Glutamatergic neuron (in vitro differentiated cells): Measurements from ENCODE around the gene NBEA. TPM values are rescaled to one million over a fixed set of nuclear protein-coding genes. Genes with fewer than 3 reads are reported as not detected.
A peak's percentile ranks its signal among the peaks of the same experiment; 100 is the strongest.

ENCODE experiments used
- DNase-seq: peaks from one replicate; pipeline ENCODE4 v3.0.0; 2022
- H3K27ac Mint-ChIP-seq: one replicate; pipeline ENCODE4 v1.8.0; 2020; ENCODE audit warnings: mild to moderate bottlenecking, mixed read lengths, inconsistent platforms; ENCODE audit not compliant: unreplicated experiment
- H3K27me3 Mint-ChIP-seq: one replicate; pipeline ENCODE4 v1.8.0; 2020; ENCODE audit warnings: mild to moderate bottlenecking, moderate library complexity, mixed read lengths, inconsistent platforms; ENCODE audit not compliant: unreplicated experiment
- H3K36me3 Mint-ChIP-seq: one replicate; pipeline ENCODE4 v1.8.0; 2020; ENCODE audit warnings: mild to moderate bottlenecking, mixed read lengths, inconsistent platforms; ENCODE audit not compliant: unreplicated experiment
- H3K4me1 Mint-ChIP-seq: one replicate; pipeline ENCODE4 v1.8.0; 2020; ENCODE audit warnings: mild to moderate bottlenecking, low read depth, mixed read lengths, inconsistent platforms; ENCODE audit not compliant: unreplicated experiment
- H3K4me3 Mint-ChIP-seq: one replicate; pipeline ENCODE4 v1.8.0; 2020; ENCODE audit warnings: mild to moderate bottlenecking, mixed read lengths, inconsistent platforms; ENCODE audit not compliant: unreplicated experiment
- H3K9me3 Mint-ChIP-seq: one replicate; pipeline ENCODE4 v1.8.0; 2020; ENCODE audit warnings: mild to moderate bottlenecking, moderate library complexity, mixed read lengths, inconsistent platforms; ENCODE audit not compliant: unreplicated experiment
- total RNA-seq: library from RNA; stranded (reverse); fragmentation: NEBNext Ultra II Directional; extraction: Animal tissue kit (Norgen Biotek cat#: 25700); gene quantifications from one replicate; pipeline ENCODE4 v1.2.1, GENCODE V29; 2021; ENCODE audit not compliant: unreplicated experiment
- TF ChIP-seq, protein P1 (sequence below): fragments of 200-600 bp; sonication (generic); IDR thresholded peaks from one replicate; pipeline ENCODE4 v1.5.0; 2021; ENCODE audit not compliant: partially characterized antibody, unreplicated experiment

NBEA gene
- total RNA-seq, 1 donor from 2014 or later, result 48.3 TPM

DNA sequence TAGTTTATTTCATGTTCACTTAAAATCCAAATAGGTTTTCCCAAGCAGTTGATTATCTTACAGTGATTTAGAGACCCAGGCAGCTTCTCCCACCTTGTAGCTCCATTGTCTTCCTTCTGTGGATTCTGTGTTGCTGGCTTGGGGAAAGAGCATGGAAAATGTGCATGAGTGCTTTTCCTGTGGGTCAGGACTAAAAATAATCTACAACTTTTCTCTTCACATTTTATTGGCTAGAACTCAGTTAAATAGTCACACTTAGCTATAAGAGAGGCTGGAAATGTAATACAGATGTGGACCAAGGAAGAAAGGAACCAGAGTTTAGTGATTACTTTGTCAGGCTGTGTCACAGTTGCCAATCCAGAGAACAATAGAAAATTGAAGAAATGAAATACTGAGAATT, 198.8 kb downstream of the NBEA start:
- no peak overlapping the region for H3K27ac Mint-ChIP-seq
- H3K4me1 Mint-ChIP-seq, result no peaks in the 10 kb centered on the region
- no peaks in the 10 kb centered on the region for H3K27me3 Mint-ChIP-seq
- DNase-seq, result no peak
- no peak overlapping the region for H3K4me3 Mint-ChIP-seq
- TF ChIP-seq, protein P1, sequence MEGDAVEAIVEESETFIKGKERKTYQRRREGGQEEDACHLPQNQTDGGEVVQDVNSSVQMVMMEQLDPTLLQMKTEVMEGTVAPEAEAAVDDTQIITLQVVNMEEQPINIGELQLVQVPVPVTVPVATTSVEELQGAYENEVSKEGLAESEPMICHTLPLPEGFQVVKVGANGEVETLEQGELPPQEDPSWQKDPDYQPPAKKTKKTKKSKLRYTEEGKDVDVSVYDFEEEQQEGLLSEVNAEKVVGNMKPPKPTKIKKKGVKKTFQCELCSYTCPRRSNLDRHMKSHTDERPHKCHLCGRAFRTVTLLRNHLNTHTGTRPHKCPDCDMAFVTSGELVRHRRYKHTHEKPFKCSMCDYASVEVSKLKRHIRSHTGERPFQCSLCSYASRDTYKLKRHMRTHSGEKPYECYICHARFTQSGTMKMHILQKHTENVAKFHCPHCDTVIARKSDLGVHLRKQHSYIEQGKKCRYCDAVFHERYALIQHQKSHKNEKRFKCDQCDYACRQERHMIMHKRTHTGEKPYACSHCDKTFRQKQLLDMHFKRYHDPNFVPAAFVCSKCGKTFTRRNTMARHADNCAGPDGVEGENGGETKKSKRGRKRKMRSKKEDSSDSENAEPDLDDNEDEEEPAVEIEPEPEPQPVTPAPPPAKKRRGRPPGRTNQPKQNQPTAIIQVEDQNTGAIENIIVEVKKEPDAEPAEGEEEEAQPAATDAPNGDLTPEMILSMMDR, result no peak
- H3K9me3 Mint-ChIP-seq, result peaks cover 1% of the 10 kb centered on the region
- H3K36me3 Mint-ChIP-seq, result no peaks in the 10 kb centered on the region

DNA sequence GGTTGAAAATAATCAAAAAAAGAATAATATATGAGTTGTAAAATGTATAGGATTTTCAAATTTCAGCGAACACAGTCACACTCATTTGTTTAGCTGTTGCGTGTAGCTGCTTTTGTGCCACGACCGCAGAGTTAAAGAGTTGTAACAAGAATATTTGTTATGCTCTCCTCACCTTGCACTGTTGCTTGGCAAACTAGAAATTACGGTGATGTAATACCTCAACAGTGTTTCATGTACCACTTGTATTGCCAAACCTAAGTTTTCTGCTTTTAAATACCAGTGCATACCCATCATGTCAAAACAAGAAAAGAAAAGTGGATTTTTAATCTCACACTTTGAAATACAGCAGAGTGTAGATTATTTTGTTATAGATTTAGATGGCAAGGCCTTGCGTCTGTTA, 201.1 kb downstream of the NBEA start:
- Mint-ChIP-seq H3K4me3 (no peak overlapping the region), H3K36me3 (no peaks in the 10 kb centered on the region), H3K4me1 (no peaks in the 10 kb centered on the region), H3K27me3 (no peaks in the 10 kb centered on the region), H3K9me3 (peaks cover 1% of the 10 kb centered on the region), H3K27ac (no peak overlapping the region)
- no peak for DNase-seq
- TF ChIP-seq, protein P1, result no peak

DNA sequence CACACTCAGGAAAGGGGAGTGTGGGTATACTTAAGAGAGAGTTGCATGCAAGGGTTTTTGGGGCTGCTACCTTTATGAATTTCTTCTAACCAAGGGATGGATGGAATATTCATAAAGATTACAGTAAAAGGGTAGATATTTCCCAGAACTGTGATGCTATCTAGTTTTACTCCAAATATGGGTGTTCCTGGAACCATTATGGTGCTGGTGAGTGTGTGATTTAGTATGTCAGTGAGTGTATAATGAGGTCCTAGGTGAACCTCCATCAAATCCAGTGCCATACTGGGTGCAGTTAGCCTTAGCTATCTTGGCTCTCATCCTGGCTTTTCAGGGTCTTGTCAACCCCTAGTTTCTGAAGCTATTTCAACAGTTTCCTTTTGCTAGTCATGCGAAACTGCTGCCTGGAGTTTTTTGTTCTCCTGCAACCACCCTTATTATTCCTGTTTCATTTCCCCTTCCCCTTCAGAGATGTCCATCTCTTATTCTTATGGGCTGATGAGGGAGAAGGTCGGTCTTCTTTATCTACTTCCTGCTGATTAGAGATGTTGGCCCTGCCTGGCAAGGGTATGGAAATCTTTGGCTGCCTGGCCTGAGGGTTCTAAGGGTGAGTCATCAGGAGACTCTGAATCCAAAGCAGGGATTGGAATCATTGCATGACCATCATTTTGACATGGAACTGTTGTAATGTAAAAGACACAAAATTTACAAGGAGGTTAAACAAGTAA, 202.3 kb downstream of the NBEA start:
- no peaks in the 10 kb centered on the region for H3K27me3 Mint-ChIP-seq
- H3K27ac Mint-ChIP-seq, result no peak overlapping the region
- H3K4me3 Mint-ChIP-seq, result no peak overlapping the region
- DNase-seq, result no peak
- H3K4me1 Mint-ChIP-seq, result no peaks in the 10 kb centered on the region
- peaks cover 1% of the 10 kb centered on the region for H3K9me3 Mint-ChIP-seq
- TF ChIP-seq, protein P1, result no peak
- H3K36me3 Mint-ChIP-seq, result no peaks in the 10 kb centered on the region

- H3K27me3 Mint-ChIP-seq, result no peaks in the 10 kb centered on the region
- no peaks in the 10 kb centered on the region for H3K4me1 Mint-ChIP-seq
- no peak overlapping the region for H3K4me3 Mint-ChIP-seq
- TF ChIP-seq, protein P1, result no peak
- DNase-seq, result no peak
- H3K36me3 Mint-ChIP-seq, result no peaks in the 10 kb centered on the region
- H3K9me3 Mint-ChIP-seq, result peaks cover 1% of the 10 kb centered on the region
- no peak overlapping the region for H3K27ac Mint-ChIP-seq
These were observed 204.6 kb downstream of the NBEA start for GRCh38 chr13:35146686-35147085.

GRCh38 chr13:35157143-35157755, 215.2 kb downstream of the NBEA start:
- H3K27ac Mint-ChIP-seq, result no peak overlapping the region
- DNase-seq, result no peak

More at GRCh38 chr13:35157143-35157755, 215.2 kb downstream of the NBEA start:
- H3K36me3 Mint-ChIP-seq, result no peaks in the 10 kb centered on the region
- no peaks in the 10 kb centered on the region for H3K27me3 Mint-ChIP-seq
- no peaks in the 10 kb centered on the region for H3K4me1 Mint-ChIP-seq
- H3K9me3 Mint-ChIP-seq, result no peaks in the 10 kb centered on the region
- no peak overlapping the region for H3K4me3 Mint-ChIP-seq
- TF ChIP-seq, protein P1, result peak; percentile 71
